Stimulated activated CD8-positive, alpha-beta memory T cell treated with anti-CD3 and anti-CD28 coated beads, Interleukin-15, amount 100 ng/mL, for 24 hours (primary cell): Measurements from ENCODE around the gene PAX7.

ENCODE experiments used
- DNase-seq: peaks from one replicate; pipeline ENCODE4 v3.0.0-alpha.2; 2020; ENCODE audit warnings: low read depth

The PAX7 gene

DNA sequence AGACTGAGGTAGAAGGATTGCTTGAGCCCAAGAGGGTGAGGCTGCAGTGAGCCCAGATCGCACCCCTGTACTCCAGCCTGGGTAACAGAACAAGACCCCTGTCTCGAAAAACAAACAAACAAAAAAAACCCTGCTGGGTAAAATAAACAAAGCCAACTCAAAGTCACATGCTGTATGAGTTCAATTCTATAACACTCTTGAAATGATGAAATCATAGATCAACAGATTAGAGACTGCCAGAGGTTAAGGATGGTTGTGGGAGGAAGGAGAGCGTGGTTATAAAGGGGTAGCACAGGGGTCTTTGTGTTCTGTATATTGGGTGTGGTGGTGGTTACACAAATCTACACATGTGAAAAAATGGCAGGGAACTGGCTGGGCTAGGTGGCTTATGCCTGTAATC is 166.3 kb downstream of the PAX7 start:
- no peak for DNase-seq
